ENCODE data around the gene MYO15B. TPM values are rescaled to one million over a fixed set of nuclear protein-coding genes. Genes with fewer than 3 reads are reported as not detected.

Gene MYO15B
- total and polyA plus RNA-seq, 2 donors (not counting 3 experiments of a cell fraction or from before 2014, with no cell fraction given), result 10.2 to 87.8 TPM

GRCh38 chr17:75539967-75540729 is 47.5 kb upstream of the MYO15B start:
- no peak for TF ChIP-seq CTCF (IDR thresholded peaks at IDR 0.05; ENCODE audit: extremely low read depth in 1 of 2, insufficient read depth in 1 of 2, low read depth in 1 of 2, low read length in 2 of 2)
- no peak for TF ChIP-seq POLR2A (IDR thresholded peaks at IDR 0.05; ENCODE audit: low read depth, low read length)
- TF ChIP-seq FOS (IDR thresholded peaks at IDR 0.05; ENCODE audit: borderline replicate concordance, insufficient read depth, low read length), result no peak
- no peak for TF ChIP-seq GATA2 (IDR thresholded peaks at IDR 0.05; ENCODE audit: insufficient read depth, insufficient read length, low read depth, low read length)
- TF ChIP-seq JUN (IDR thresholded peaks at IDR 0.05; ENCODE audit: borderline replicate concordance, insufficient read depth, insufficient read length, low read depth), result no peak
- TF ChIP-seq MAX (IDR thresholded peaks at IDR 0.05; ENCODE audit: insufficient read depth, insufficient read length), result no peak
- no peak for TF ChIP-seq EZH2 (IDR thresholded peaks at IDR 0.05; ENCODE audit: borderline replicate concordance, low read depth, low read length, severe bottlenecking)
- TF ChIP-seq MYC (IDR thresholded peaks at IDR 0.05; ENCODE audit: low read depth, low read length), result no peak
- TF ChIP-seq POLR2AphosphoS5 (IDR thresholded peaks at IDR 0.05; ENCODE audit: insufficient read depth, low read depth, low read length), result no peak
- Histone ChIP-seq H3K9me3 (replicated peaks; ENCODE audit: control insufficient read depth, insufficient read depth, low read length) (no peaks in the 10 kb centered on the region), H3K79me2 (ENCODE audit: control insufficient read depth, insufficient read depth, low read length) (no peaks in the 10 kb centered on the region), H3K4me2 (ENCODE audit: insufficient read depth, low read length) (no peak overlapping the region), H3K36me3 (ENCODE audit: control insufficient read depth in 2 of 2, extremely low read depth in 1 of 2, insufficient read depth in 2 of 2, low read length in 2 of 2) (no peaks in the 10 kb centered on the region), H3K27ac (ENCODE audit: insufficient read depth, low read depth, low read length) (no peak overlapping the region), H4K20me1 (replicated peaks; ENCODE audit: control insufficient read depth, extremely low read depth, insufficient read depth, low read length) (no peaks in the 10 kb centered on the region), H3K9ac (replicated peaks; ENCODE audit: extremely low read depth, insufficient read depth, low read length) (no peak overlapping the region), H3K4me3 (replicated peaks in 1 of 3; ENCODE audit: insufficient read depth in 1 of 3, low read depth in 1 of 3, low read length in 3 of 3) (no peak overlapping the region), H2AFZ (ENCODE audit: low read depth, low read length) (no peak overlapping the region), H3K9me1 (replicated peaks; ENCODE audit: control insufficient read depth, extremely low read depth, insufficient read depth, low read length) (no peaks in the 10 kb centered on the region), H3K27me3 (ENCODE audit: control insufficient read depth in 2 of 2, insufficient read depth in 2 of 2, low read length in 2 of 2) (no peaks in the 10 kb centered on the region), H3K4me1 (ENCODE audit: control insufficient read depth, extremely low read depth, insufficient read depth, low read length) (no peaks in the 10 kb centered on the region)
- no TSS peak for BruUV-seq (replicated peaks)
- no peak for DNase-seq (ENCODE audit: low read depth, low spot score)
- intact Hi-C loops (cut with micrococcal nuclease) (no loop called here), dilution Hi-C loops (cut with MboI; ENCODE audit: extremely low pct_ligation_motif_present, low sequenced_read_pairs) (no loop called here)
- FAIRE-seq, result no peak
- POLR2A ChIA-PET, result no interaction called here
- CTCF ChIA-PET, result no interaction called here
